HG02981 (cell line): ENCODE measurements around the gene AHI1.
"Not testable (repeated sequence)": the region's sequence is repeated elsewhere in the genome, so short reads cannot be mapped to it uniquely, and the experiment has no call there.

Source experiments
- ATAC-seq: cut with Tn5 transposase; IDR thresholded peaks from one replicate; pipeline ENCODE4 v1.9.1; 2021; ENCODE audit warnings: mild to moderate bottlenecking, moderate library complexity; ENCODE audit not compliant: unreplicated experiment

The AHI1 gene

GRCh38 chr6:135270676-135271536, 226.6 kb downstream of the AHI1 start:
- no peak for ATAC-seq

GRCh38 chr6:135269481-135269891, 228.1 kb downstream of the AHI1 start:
- no peak for ATAC-seq

- ATAC-seq = no peak
Observed at GRCh38 chr6:135268740-135269139, 228.8 kb downstream of the AHI1 start.

GRCh38 chr6:135268263-135268662, 229.3 kb downstream of the AHI1 start:
- no peak for ATAC-seq

GRCh38 chr6:135267085-135267484, 230.5 kb downstream of the AHI1 start:
- ATAC-seq = no peak

GRCh38 chr6:135266675-135267074, 230.9 kb downstream of the AHI1 start:
- ATAC-seq = no peak

- ATAC-seq = no peak
Observed at GRCh38 chr6:135265278-135265677, 232.3 kb downstream of the AHI1 start.

GRCh38 chr6:135261872-135262725, 235.4 kb downstream of the AHI1 start:
- no peak for ATAC-seq

- ATAC-seq = no peak
Observed at GRCh38 chr6:135260612-135261011, 236.9 kb downstream of the AHI1 start.

- ATAC-seq = no peak
Observed at GRCh38 chr6:135258970-135259369, 238.6 kb downstream of the AHI1 start.

- ATAC-seq = no peak
Observed at GRCh38 chr6:135257631-135258405, 239.7 kb downstream of the AHI1 start.

GRCh38 chr6:135256866-135257265, 240.7 kb downstream of the AHI1 start:
- ATAC-seq = no peak

GRCh38 chr6:135254471-135254870, 243.1 kb downstream of the AHI1 start:
- no peak for ATAC-seq

GRCh38 chr6:135251498-135252441, 245.8 kb downstream of the AHI1 start:
- ATAC-seq = no peak

GRCh38 chr6:135250751-135251497, 246.6 kb downstream of the AHI1 start:
- no peak for ATAC-seq

- no peak for ATAC-seq
Observed at GRCh38 chr6:135250234-135250633, 247.3 kb downstream of the AHI1 start.

- ATAC-seq = not testable (repeated sequence)
Observed at GRCh38 chr6:135246412-135247012, 251.0 kb downstream of the AHI1 start.

GRCh38 chr6:135244805-135245204, 252.7 kb downstream of the AHI1 start:
- ATAC-seq = no peak
